BLaER1 (cell line): ENCODE measurements around the gene C11orf68.

ENCODE experiments used
- H3K27ac ChIP-seq: shearing (Covaris generic); formaldehyde crosslinking; 2 replicates; pipeline ENCODE4 v1.8.1; 2022
- H3K27me3 ChIP-seq: shearing (Covaris generic); formaldehyde crosslinking; 2 replicates; pipeline ENCODE4 v1.8.1; 2022
- H3K36me3 ChIP-seq: shearing (Covaris generic); formaldehyde crosslinking; 2 replicates; pipeline ENCODE4 v1.8.1; 2022
- H3K4me1 ChIP-seq: shearing (Covaris generic); formaldehyde crosslinking; 2 replicates; pipeline ENCODE4 v1.8.1; 2022
- H3K4me2 ChIP-seq: shearing (Covaris generic); formaldehyde crosslinking; 2 replicates; pipeline ENCODE4 v1.8.1; 2022
- H3K4me3 ChIP-seq: shearing (Covaris generic); formaldehyde crosslinking; 2 replicates; pipeline ENCODE4 v1.8.1; 2022
- H3K9ac ChIP-seq: shearing (Covaris generic); formaldehyde crosslinking; 2 replicates; pipeline ENCODE4 v1.8.1; 2022
- H3K9me3 ChIP-seq: shearing (Covaris generic); formaldehyde crosslinking; 2 replicates; pipeline ENCODE4 v1.8.1; 2022
- H4K20me1 ChIP-seq: shearing (Covaris generic); formaldehyde crosslinking; 2 replicates; pipeline ENCODE4 v1.8.1; 2022
- Cebpa-rat ChIP-seq: shearing (Covaris generic); IDR thresholded peaks from 2 replicates; pipeline ENCODE4 v1.8.1; 2022

The C11orf68 gene

GRCh38 chr11:65903068-65903481, 15.8 kb downstream of the C11orf68 start:
- Histone ChIP-seq H3K9ac (0 out of 2 replicates have a peak overlapping the region, but pooled peaks have one; percentile 5), H3K4me2 (peak overlapping the region; percentile 72), H4K20me1 (no peaks in the 10 kb centered on the region), H3K9me3 (no peaks in the 10 kb centered on the region), H3K36me3 (no peaks in the 10 kb centered on the region), H3K4me1 (peaks cover 42% of the 10 kb centered on the region), H3K4me3 (no peak overlapping the region), H3K27ac (peak overlapping the region; percentile 43; the same call in 1 of the 2 replicates), H3K27me3 (peaks cover 42% of the 10 kb centered on the region)
- no peak for TF ChIP-seq Cebpa-rat

DNA sequence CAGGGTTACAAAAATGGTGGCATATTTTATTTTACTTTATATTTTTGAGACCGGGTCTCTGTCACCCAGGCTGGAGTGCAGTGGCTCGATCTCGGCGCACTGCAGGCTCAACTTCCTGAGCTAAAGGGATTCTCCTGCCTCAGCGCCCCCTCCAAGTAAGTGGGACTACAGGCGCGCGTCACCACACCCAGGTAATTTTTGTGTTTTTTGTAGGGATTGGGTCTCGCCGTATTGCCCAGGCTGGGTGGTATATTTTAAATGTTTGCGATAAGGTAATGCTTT, 18.0 kb downstream of the C11orf68 start:
- Histone ChIP-seq H3K4me2 (peak overlapping the region; percentile 95), H3K4me1 (peaks cover 42% of the 10 kb centered on the region), H3K9me3 (no peaks in the 10 kb centered on the region), H3K27ac (no peak overlapping the region), H3K9ac (no peak overlapping the region), H4K20me1 (no peaks in the 10 kb centered on the region), H3K27me3 (peaks cover 61% of the 10 kb centered on the region), H3K4me3 (peak overlapping the region; percentile 73; the same call in 1 of the 2 replicates), H3K36me3 (no peaks in the 10 kb centered on the region)
- TF ChIP-seq Cebpa-rat, result no peak

DNA sequence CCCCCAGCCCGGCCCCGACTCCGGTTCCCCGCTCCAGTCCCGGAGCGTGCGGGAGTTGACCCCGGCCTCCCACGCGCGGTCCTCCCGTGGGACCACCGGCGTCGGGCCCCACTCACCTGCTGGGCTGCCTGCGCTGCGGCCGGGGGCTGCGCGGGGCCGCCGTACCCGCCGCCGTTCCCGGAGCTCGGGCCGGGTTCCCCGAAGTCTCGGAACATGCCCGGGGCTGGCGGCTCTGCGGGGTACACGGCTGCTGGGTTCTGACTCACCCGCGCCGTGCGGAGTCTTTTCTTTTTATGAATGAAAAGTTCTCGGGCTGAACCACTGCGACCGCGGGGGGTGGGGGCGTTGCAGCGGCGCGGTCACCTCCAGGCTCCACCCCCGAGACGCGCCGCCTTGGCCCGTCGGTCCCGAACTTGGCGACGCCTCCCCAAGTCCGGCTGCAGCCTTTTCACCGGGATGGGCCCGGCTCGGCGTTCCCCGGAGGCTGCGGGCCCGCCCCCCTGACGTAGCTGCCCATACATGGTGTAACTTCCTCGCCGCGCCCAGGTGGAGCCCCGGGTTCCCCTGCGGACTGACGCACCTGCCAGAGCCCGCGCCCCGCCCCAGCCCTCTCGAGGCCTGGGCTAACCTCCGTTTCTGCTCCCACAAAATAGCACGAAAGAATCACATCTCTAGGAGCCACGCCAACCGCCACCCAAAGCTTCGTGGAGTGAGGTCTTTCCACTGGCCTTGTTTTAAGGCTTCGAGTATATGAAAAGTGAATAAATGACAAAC, 18.6 kb downstream of the C11orf68 start, which contains the start of gene FOSL1:
Gene FOSL1, minus strand, starts transcription at position 264 of the 774 bp plus-strand sequence. Its CDS starts 49 bp downstream, at position 215.
- Histone ChIP-seq H3K4me1 (peaks cover 42% of the 10 kb centered on the region), H3K9me3 (no peaks in the 10 kb centered on the region), H3K4me3 (peak within 1 kb of the TSS; percentile 73), H3K27ac (peak within 1 kb of the TSS; percentile 63), H4K20me1 (no peaks in the 10 kb centered on the region), H3K36me3 (no peaks in the 10 kb centered on the region), H3K27me3 (peaks cover 61% of the 10 kb centered on the region), H3K9ac (peak within 1 kb of the TSS; percentile 78), H3K4me2 (peak within 1 kb of the TSS; percentile 95)
- TF ChIP-seq Cebpa-rat, result no peak

DNA sequence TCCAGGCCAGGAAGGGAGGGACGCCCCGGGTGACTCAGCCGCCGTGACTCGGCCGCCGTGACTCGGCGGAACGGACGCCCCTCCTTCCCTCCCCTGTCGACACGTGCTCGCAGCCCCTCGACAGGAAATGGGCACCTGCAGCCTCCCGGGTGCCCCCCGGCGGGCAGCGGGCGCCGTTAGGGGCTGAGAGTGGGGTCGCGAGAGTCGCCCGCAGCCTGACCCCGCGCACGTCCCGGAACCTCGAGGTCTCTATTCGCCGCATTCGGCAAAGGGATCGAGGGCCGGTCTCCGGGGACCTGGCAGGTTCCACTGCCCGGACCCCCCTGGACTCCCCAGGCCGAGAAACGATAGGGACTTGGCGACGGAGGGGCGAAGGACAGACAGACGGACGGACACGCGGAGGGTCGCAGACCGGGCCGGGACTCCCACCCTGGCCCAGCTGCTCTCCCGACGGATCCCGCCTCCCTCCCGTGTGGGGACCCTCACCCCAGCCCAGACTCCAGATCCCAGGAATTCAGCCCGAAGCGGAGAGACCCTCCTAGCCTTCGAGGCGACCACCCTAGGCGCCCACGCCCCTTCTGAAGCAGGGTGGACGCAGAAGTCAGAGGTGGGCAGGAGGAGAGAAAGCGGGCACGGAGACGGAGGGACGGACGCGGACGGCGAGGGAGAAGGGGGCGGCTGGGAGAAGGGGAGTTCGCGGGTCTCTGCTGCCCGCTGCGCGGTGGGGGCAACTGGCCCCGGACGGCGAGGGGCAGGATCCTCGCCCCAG, 19.3 kb downstream of the C11orf68 start:
- peak overlapping the region; percentile 73 for H3K4me3 ChIP-seq
- no peaks in the 10 kb centered on the region for H3K9me3 ChIP-seq
- peak overlapping the region; percentile 95 for H3K4me2 ChIP-seq
- H3K9ac ChIP-seq, result peak overlapping the region; percentile 78
- H3K27me3 ChIP-seq, result peaks cover 61% of the 10 kb centered on the region
- TF ChIP-seq Cebpa-rat, result no peak
- no peaks in the 10 kb centered on the region for H4K20me1 ChIP-seq
- H3K36me3 ChIP-seq, result no peaks in the 10 kb centered on the region
- H3K27ac ChIP-seq, result peak overlapping the region; percentile 63
- peaks cover 48% of the 10 kb centered on the region for H3K4me1 ChIP-seq

DNA sequence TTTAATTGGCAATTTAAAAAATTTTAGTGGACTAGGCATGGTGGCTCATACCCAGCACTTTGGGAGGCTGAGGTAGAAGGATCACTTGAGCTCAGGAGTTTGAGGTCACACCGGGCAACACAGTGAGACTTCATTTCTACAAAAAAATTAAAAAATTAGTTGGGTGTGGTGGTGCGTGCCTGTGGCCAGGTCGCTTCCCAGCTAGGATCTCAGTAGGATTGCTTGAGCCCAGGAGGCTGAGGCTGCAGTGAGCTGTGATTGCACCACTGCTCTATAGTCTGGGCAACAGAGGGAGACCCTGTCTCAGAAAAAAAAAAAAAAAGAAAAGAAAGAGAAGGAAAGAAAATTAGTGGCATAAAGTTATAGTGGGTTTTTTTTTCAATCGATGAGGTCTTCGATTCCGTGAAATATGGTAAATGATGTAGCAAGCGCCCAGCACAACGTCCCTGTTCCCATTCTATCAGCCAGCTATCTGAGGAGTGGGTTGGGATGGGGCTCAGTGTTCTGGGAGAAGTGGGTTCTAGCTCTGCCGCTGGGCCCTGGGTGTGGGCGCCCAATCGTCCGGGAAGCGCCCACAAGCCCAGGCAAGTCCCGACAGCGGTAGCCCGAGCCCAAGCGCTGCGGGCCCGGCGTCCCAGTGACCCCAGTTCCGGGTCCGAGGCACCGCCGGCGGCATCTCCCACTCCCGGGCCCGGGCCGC, 20.1 kb downstream of the C11orf68 start:
- peak overlapping the region; percentile 95 for H3K4me2 ChIP-seq
- H3K27me3 ChIP-seq, result peaks cover 61% of the 10 kb centered on the region
- H3K36me3 ChIP-seq, result no peaks in the 10 kb centered on the region
- peak overlapping the region; percentile 73 for H3K4me3 ChIP-seq
- no peaks in the 10 kb centered on the region for H3K9me3 ChIP-seq
- no peak for TF ChIP-seq Cebpa-rat
- H3K9ac ChIP-seq, result peak overlapping the region; percentile 78
- H4K20me1 ChIP-seq, result no peaks in the 10 kb centered on the region
- H3K4me1 ChIP-seq, result peaks cover 55% of the 10 kb centered on the region
- H3K27ac ChIP-seq, result peak overlapping the region; percentile 63

GRCh38 chr11:65897020-65897471, 21.8 kb downstream of the C11orf68 start:
- Histone ChIP-seq H3K4me1 (peaks cover 59% of the 10 kb centered on the region), H3K27ac (no peak overlapping the region), H3K9me3 (no peaks in the 10 kb centered on the region), H4K20me1 (peaks cover 11% of the 10 kb centered on the region), H3K27me3 (peaks cover 58% of the 10 kb centered on the region), H3K4me3 (no peak overlapping the region), H3K36me3 (no peaks in the 10 kb centered on the region), H3K9ac (no peak overlapping the region), H3K4me2 (no peak overlapping the region)
- no peak for TF ChIP-seq Cebpa-rat

GRCh38 chr11:65896034-65896999, 22.5 kb downstream of the C11orf68 start:
- Histone ChIP-seq H3K9ac (no peak overlapping the region), H3K4me1 (peaks cover 62% of the 10 kb centered on the region), H3K27ac (no peak overlapping the region), H3K4me3 (no peak overlapping the region), H3K36me3 (no peaks in the 10 kb centered on the region), H3K27me3 (peaks cover 51% of the 10 kb centered on the region), H3K4me2 (no peak overlapping the region), H4K20me1 (peaks cover 18% of the 10 kb centered on the region), H3K9me3 (no peaks in the 10 kb centered on the region)
- no peak for TF ChIP-seq Cebpa-rat

- Histone ChIP-seq H3K9me3 (no peaks in the 10 kb centered on the region), H3K4me1 (peaks cover 58% of the 10 kb centered on the region), H3K9ac (no peak overlapping the region), H4K20me1 (peaks cover 26% of the 10 kb centered on the region), H3K27me3 (peaks cover 43% of the 10 kb centered on the region), H3K36me3 (no peaks in the 10 kb centered on the region), H3K4me2 (no peak overlapping the region), H3K27ac (no peak overlapping the region), H3K4me3 (no peak overlapping the region)
- TF ChIP-seq Cebpa-rat, result no peak
These were observed 23.3 kb downstream of the C11orf68 start for GRCh38 chr11:65895482-65895981.
